Stimulated activated CD4-positive, alpha-beta T cell treated with anti-CD3 and anti-CD28 coated beads, Interleukin-12 subunit alpha, Interleukin-12 subunit beta, amount 100 ng/mL, for 48 hours (primary cell): ENCODE results near the gene DHX40.
"Not testable (repeated sequence)": the region's sequence is repeated elsewhere in the genome, so short reads cannot be mapped to it uniquely, and the experiment has no call there.

Experiments used
- DNase-seq, 3 donors: peaks; one replicate each; pipeline ENCODE4 v3.0.0-alpha.2; 2020; ENCODE audit warnings: low read depth in 2 of 3, low spot score in 1 of 3

Gene DHX40

GRCh38 chr17:59627274-59627673 is 61.9 kb downstream of the DHX40 start:
- DNase-seq = no peak

GRCh38 chr17:59627770-59628171 is 62.4 kb downstream of the DHX40 start:
- DNase-seq = no peak

GRCh38 chr17:59629174-59629573 is 63.8 kb downstream of the DHX40 start:
- DNase-seq = no peak

DNA sequence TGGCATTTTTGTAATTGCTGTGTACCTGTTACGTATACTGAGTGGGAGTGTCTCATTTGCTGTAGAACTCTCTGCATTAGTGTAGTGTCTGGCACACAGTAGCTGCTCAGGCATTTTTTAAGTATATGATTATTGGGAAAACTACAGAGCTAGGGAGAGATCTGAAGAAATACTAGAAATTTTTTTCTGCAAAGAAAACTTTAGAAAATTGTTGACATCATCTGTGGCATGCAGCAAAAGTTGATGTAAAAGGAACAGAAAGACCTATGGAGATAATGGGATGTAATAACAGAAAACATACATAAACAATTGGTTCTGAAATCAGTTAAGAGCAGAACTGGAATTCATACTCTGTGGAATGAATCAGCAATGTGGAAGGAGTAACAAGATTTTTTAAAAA is 65.9 kb downstream of the DHX40 start:
- no peak for DNase-seq

- DNase-seq = no peak
Observed at GRCh38 chr17:59632398-59632797, 67.0 kb downstream of the DHX40 start.

GRCh38 chr17:59633658-59634359 is 68.4 kb downstream of the DHX40 start:
- DNase-seq = no peak

DNA sequence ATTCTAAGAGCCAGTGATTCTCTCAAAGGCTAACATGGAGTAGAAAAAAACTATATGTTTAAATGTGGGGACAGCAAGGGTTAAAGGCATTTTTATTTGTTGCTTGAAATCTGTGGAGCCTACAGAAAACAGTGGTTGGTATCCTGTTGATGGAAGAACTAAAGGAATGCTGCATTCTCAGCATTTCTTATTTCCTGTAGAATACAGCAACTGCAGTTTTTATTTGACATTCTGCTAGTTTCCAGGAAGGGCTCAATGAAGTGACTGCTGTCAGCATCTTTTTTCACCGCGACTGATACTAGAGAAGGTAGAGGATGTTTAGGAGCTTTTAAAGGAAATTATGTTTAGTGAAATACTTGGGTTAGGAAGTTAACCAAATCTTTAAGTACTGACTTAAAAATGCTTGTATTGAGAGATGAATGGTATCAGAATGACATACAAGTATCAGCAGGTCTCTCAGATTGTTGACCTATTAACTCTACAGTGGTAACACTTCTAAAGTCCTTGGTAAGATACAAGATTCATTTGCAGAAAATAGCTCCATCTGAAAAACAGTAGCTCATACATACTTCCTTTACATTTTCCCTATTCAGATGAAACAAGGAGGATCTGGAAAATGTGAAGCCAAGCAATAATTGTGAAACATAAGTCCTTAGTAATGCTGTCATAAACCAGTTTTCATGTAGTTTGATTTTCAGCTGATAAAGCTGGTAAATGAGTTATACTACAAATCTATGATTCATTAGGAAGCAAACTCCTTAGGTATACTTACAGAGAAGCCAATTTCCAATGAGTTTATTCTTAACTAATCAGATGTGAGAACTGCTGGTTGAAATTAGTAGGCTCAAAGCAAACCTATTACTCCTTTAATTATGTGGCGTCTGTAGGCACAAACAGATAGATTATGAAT is 69.5 kb downstream of the DHX40 start:
- DNase-seq = no peak

GRCh38 chr17:59637611-59638310 is 72.4 kb downstream of the DHX40 start:
- DNase-seq = no peak

DNA sequence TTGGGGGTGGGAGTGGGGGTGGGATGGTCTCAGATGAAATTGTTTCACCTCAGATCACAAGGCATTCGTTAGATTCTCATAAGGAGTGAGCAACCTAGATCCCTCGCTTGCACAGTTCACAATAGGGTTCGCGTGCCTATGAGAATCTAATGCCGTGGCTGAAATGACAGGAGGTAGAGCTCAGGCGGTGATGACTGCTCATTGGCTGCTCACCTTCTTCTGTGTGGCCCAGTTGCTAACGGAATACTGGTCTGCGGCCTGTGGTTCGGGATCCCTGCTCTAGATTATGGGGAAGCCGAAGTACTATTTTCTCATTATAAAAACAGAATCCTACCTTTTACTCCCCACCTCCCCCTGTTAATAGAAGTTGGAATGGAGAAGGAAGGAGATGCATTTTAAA is 73.1 kb downstream of the DHX40 start:
- no peak for DNase-seq

DNA sequence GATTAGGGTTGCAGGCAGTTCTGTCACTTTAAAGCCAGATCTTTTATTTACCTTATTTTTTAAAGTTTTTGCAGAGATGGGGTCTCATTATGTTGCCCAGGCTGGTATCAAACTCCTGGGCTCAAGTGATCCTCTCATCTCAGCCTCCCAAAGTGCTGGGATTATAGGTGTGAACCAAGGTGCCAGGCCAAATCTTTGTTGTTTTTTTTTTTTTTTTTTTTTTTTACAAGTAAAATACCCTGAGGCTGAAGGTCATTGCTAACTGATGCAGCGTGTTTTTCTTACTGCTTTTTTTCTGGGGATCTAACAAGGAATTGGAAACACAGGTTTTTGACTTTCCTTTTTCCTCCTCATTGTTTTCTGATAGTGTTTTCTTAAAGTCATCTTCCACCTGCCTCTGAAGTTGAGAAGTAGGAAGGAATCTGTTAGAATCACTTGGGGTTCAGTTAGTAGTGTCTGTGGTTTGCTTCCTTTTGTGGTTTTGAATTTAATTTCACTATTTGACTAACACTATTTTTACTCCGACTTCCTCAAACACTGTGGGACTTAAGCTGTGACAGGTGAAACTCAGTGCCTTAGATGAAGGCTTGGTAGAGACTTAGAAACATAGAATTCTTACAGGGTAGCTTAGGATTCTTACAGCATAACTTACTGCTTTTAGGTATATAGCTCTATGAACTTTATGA is 76.5 kb downstream of the DHX40 start:
- DNase-seq = no peak

GRCh38 chr17:59642565-59642964 is 77.2 kb downstream of the DHX40 start:
- DNase-seq = no peak

DNA sequence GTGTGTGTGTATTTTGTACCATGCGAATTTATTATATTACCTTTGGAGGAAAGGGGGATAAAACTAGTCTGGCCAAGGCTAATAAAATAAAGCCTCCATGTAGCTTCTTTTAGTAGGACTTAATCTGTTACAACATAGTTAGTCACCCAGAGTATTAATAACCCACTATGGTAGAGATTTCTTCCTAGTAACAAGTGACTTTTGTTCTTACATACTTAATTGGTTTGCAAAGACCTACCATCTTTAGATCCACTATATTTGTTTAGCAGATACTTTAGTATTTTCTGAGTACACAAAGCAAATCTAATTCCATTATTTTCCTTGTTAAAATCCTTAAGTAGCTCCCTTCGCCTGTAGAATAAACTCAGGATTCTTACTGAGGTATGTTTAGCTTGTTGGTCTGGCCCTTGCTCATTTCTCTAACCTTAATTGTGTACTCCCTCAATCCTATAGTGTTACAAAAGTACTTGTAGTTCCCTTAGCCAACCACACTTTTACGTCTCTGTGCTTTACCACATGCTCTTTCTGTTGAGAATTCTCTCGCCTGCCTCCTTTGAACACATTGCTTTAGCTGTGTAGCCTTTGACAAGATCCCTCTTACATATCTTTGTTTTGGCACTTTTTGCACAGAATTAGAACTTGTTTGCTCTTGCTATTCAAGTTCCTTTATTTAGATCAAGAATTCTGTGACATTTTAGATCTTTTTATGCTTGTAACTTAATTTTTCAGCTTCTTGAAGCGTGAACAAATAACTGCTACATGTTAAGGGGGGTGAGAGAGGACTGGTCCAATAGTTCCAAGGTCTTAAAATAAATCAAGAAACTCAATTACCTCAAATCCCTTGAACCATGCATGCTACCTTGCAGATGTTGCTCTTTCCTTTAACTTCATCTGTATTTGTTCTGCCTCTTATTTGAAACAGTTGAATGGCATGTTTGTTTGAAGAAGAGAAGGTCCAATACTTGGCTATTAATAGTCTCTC is 78.0 kb downstream of the DHX40 start:
- no peak for DNase-seq

DNA sequence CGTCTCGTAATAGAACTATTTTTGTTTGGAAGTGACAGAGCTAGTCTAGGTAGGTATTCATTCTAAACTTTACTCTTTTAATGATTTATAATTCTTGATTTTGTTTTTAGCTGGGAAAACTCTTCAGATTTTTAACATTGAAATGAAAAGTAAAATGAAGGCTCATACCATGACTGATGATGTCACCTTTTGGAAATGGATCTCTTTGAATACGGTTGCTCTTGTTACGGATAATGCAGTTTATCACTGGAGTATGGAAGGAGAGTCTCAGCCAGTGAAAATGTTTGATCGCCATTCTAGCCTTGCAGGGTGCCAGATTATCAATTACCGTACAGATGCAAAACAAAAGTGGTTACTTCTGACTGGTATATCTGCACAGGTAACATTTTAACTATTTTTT is 81.9 kb downstream of the DHX40 start:
- DNase-seq = no peak

GRCh38 chr17:59649886-59650285 is 84.5 kb downstream of the DHX40 start:
- no peak for DNase-seq

DNA sequence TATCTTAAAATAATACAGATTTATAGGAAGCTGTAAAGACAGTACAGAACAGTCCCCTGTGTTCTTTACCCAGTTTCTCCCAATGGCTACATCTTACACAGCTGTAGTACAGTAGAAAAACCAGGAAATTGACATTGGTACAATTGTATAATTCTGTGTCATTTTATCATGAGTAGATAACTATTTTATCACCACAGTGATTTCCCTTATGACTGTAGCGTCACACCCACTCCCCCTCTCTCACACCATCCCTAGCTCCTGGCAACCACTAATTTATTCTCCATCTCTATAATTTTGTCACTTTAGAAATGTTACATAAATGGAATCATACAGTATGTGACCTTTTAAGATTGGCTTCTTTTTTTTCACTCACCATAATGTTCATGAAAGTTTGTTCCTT is 85.2 kb downstream of the DHX40 start:
- DNase-seq = no peak

DNA sequence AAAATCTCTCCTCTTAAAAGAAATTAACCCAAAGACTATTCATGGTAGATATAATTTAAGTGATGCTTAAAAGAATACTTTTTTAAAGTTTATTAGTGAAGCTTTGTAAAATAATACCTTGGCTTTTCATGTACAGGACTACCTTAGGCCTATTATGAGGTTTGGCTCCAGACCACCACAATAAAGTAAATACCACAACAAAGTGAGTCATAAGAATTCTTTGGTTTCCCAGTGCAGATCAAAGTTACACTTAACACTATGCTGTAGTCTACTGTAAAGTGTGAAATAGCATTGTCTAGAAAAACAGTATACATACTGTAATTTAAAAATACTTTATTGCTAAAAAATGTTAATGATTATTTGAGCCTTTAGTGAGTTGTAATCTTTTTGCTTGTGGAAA is 85.9 kb downstream of the DHX40 start:
- DNase-seq = no peak

DNA sequence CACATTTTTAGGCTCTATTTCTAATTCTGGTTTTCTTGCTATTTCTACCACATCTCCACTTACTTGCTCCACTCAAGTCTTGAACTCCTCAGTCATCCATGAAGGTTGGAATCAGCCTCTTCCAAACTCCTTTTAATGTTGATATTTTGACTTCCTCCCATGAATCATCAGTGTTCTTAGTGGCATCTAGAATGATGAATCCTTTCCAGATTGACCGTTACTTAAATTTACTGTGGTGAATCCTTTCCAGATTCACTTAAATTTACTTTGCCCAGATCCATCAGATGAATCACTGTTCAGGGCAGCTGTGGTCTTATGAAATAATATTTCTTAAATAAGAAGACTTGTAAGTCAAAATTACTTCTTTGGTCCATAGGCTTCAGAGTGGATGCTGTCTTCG is 86.7 kb downstream of the DHX40 start:
- DNase-seq = no peak

- DNase-seq = not testable (repeated sequence)
Observed at GRCh38 chr17:59656624-59657023, 91.2 kb downstream of the DHX40 start.
